ENCODE measurements around the gene PPP1R26.
"Not testable (repeated sequence)": the region's sequence is repeated elsewhere in the genome, so short reads cannot be mapped to it uniquely, and the experiment has no call there.

PPP1R26 gene

GRCh38 chr9:135450956-135451355 lies 28.6 kb upstream of the PPP1R26 start:
- H3K4me1 Mint-ChIP-seq (ENCODE audit: low read depth): no peaks in the 10 kb centered on the region
- H3K27me3 Mint-ChIP-seq: peaks cover 19% of the 10 kb centered on the region
- H3K9me3 Mint-ChIP-seq: no peaks in the 10 kb centered on the region
- no peaks in the 10 kb centered on the region for H3K36me3 Mint-ChIP-seq (ENCODE audit: low read depth)
- H3K27ac Mint-ChIP-seq: no peak overlapping the region
- H3K4me3 Mint-ChIP-seq: no peak overlapping the region

GRCh38 chr9:135451909-135452308 lies 27.7 kb upstream of the PPP1R26 start:
- not testable (repeated sequence) for H3K4me1 Mint-ChIP-seq (ENCODE audit: low read depth); H3K27ac Mint-ChIP-seq; H3K4me3 Mint-ChIP-seq; H3K36me3 Mint-ChIP-seq (ENCODE audit: low read depth); H3K9me3 Mint-ChIP-seq
- peaks cover 20% of the 10 kb centered on the region for H3K27me3 Mint-ChIP-seq

GRCh38 chr9:135454737-135455136 lies 24.8 kb upstream of the PPP1R26 start:
- Mint-ChIP-seq H3K27ac (no peak overlapping the region), H3K36me3 (ENCODE audit: low read depth) (no peaks in the 10 kb centered on the region), H3K4me1 (ENCODE audit: low read depth) (no peaks in the 10 kb centered on the region), H3K4me3 (no peak overlapping the region), H3K9me3 (no peaks in the 10 kb centered on the region), H3K27me3 (peaks cover 22% of the 10 kb centered on the region)

- Mint-ChIP-seq H3K27me3 (peaks cover 25% of the 10 kb centered on the region), H3K36me3 (ENCODE audit: low read depth) (no peaks in the 10 kb centered on the region), H3K4me3 (no peak overlapping the region), H3K9me3 (no peaks in the 10 kb centered on the region), H3K27ac (no peak overlapping the region), H3K4me1 (ENCODE audit: low read depth) (no peaks in the 10 kb centered on the region)
Observed at GRCh38 chr9:135455401-135456030, 24.1 kb upstream of the PPP1R26 start.

DNA sequence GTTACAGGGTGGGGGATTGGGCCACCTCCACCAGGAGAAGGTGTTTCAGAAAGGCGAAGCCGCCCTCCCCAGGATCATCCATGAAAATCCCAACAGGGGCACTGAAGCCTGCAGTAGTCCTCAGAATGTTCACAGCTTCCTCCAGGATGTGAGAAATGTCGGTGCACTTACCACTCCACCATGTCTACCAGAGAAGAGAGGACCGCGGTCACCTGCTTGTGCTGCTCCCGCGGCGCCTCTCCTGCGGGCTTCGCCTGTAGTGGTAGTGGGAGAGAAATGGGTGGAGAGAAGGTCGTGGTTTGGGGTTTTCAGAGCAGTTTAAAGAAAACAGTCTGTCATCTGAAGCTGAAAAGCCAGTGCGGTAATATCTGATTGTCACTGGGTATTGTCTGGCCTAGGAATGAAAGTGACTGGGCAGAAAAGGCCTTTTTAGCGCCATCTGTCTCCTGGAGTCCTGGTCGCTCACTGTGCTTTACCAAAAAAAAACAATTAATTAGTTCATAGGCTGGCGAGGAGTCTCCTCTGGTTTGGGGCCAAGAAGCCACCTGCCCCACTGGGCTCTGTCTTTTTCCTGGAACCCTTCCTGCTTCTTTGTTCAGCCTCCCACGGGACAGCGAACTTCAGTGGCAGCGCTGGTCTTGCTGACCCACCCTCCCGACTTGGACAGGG lies 23.0 kb upstream of the PPP1R26 start:
- Mint-ChIP-seq H3K27me3 (peaks cover 34% of the 10 kb centered on the region), H3K36me3 (ENCODE audit: low read depth) (no peaks in the 10 kb centered on the region), H3K4me3 (no peak overlapping the region), H3K9me3 (no peaks in the 10 kb centered on the region), H3K27ac (no peak overlapping the region), H3K4me1 (ENCODE audit: low read depth) (no peaks in the 10 kb centered on the region)

DNA sequence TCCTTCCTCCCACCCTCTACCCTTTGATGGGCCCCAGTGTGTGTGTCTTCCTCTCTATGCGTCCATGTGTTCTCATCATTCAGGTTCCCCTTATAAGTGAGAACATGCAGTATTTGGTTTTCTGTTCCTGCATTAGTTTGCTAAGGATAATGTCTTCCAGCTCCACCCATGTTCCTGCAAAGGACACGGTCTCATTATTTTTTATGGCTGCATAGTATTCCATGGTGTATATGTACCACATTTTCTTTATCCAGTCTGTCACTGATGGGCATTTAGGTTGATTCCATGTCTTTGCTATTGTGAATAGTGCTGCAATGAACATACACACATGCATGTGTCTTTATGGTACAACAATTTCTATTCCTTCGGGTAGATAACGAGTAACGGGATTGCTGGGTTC lies 21.1 kb upstream of the PPP1R26 start:
- not testable (repeated sequence) for H3K9me3 Mint-ChIP-seq; H3K4me3 Mint-ChIP-seq; H3K27ac Mint-ChIP-seq; H3K36me3 Mint-ChIP-seq (ENCODE audit: low read depth); H3K4me1 Mint-ChIP-seq (ENCODE audit: low read depth)
- peaks cover 35% of the 10 kb centered on the region for H3K27me3 Mint-ChIP-seq

- no peak overlapping the region for H3K27ac Mint-ChIP-seq
- peaks cover 34% of the 10 kb centered on the region for H3K27me3 Mint-ChIP-seq
- no peaks in the 10 kb centered on the region for H3K4me1 Mint-ChIP-seq (ENCODE audit: low read depth)
- H3K9me3 Mint-ChIP-seq: no peaks in the 10 kb centered on the region
- no peak overlapping the region for H3K4me3 Mint-ChIP-seq
- H3K36me3 Mint-ChIP-seq (ENCODE audit: low read depth): no peaks in the 10 kb centered on the region
Observed at GRCh38 chr9:135461936-135462335, 17.6 kb upstream of the PPP1R26 start.

DNA sequence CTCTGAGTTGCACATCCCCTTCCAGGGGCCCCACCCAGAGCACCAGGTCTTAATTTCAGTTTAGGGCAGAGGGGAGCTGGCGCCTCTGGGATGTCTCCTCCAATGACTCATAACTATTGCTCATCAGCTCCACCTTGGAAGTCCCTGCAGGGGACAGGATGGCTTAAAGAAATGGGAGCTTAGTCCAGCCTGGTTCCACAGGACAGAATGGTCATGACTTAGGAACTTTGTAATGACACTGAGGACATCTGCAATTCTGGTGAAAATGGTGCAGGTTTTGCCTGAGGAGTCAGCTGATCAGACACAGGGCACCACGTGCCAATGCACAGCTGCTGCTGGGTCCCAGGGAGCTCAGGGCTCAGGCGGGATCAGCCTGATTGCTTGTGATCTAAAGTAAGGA lies 16.4 kb upstream of the PPP1R26 start:
- H3K4me1 Mint-ChIP-seq (ENCODE audit: low read depth): no peaks in the 10 kb centered on the region
- no peak overlapping the region for H3K27ac Mint-ChIP-seq
- H3K27me3 Mint-ChIP-seq: peaks cover 38% of the 10 kb centered on the region
- no peak overlapping the region for H3K4me3 Mint-ChIP-seq
- H3K9me3 Mint-ChIP-seq: no peaks in the 10 kb centered on the region
- H3K36me3 Mint-ChIP-seq (ENCODE audit: low read depth): no peaks in the 10 kb centered on the region

- Mint-ChIP-seq H3K4me1 (ENCODE audit: low read depth) (peaks cover 6% of the 10 kb centered on the region), H3K27me3 (peaks cover 39% of the 10 kb centered on the region), H3K4me3 (no peak overlapping the region), H3K9me3 (no peaks in the 10 kb centered on the region), H3K27ac (no peak overlapping the region), H3K36me3 (ENCODE audit: low read depth) (no peaks in the 10 kb centered on the region)
Observed at GRCh38 chr9:135464181-135464580, 15.4 kb upstream of the PPP1R26 start.

DNA sequence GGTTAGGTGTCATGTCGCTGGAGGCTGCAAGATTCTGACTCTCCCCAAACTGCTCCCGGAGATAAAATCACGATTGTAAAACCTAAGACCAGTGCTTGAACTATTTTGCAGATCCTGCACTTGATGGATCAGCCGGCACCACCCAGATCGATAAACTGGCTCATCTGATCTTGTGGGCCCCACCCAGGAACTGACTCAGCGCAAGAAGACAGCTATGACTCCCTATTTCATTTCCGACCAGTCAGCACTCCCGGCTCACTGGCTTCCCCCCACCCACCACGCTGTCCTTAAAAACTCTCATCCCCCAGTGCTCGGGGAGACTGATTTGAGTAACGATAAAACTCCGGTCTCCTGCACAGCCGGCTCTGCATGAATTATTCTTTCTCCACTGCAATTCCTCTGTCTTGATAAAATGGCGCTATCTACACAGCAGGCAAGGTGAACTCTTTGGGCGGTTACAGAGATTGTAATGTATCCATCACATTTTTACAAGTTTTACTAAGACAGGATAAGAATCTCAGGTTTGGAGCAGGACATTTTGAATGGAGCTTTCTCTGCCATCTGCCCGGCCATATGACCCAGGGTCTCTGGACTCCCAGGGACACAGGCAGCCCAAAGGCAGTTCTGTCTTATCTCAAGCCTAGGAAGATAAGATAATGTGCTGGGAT lies 10.6 kb upstream of the PPP1R26 start:
- Mint-ChIP-seq H3K27me3 (peaks cover 40% of the 10 kb centered on the region), H3K9me3 (no peaks in the 10 kb centered on the region)

DNA sequence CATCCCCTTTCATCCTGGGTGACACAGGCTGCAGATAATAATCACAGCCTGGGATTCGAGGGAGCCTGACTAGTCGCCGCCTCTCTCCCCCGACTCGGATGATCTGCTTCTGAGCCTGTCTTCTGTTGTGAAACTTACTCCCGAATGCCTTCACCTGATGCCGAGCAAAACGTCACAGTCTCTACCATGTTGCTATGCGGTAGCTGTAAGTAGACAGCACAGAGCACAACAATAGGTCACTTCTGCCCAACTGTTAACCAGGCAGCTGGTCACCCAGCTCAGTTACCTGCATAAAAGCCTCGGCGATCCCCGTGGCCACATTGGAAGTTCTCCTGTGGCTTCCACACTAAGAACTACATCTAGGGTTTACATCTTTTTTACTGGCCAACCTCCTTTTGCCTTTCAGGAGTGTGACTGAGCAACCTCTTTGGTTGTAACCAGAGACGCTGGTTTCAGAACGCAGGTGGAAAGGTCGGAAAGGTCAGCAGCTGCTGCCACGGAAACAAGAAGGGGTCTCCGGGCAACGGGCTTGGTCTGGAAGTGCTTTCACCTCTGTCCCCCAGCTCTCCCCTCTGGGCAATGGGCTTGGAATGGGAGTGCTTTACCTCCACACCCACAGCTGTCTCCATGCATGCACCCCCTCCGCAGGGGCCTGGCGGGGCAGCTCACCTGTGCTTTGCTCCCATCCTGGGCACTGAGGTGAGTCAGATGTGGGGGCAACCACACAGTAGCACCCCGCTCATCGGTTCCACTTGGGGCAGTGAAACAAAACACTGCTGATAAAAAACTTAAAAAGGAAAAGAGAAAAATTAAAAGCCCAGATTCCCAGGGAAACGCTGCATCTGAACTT lies 7.6 kb upstream of the PPP1R26 start:
- H3K4me3 Mint-ChIP-seq: no peak overlapping the region
- H3K4me1 Mint-ChIP-seq (ENCODE audit: low read depth): peaks cover 9% of the 10 kb centered on the region
- H3K9me3 Mint-ChIP-seq: no peaks in the 10 kb centered on the region
- H3K36me3 Mint-ChIP-seq (ENCODE audit: low read depth): no peaks in the 10 kb centered on the region
- H3K27ac Mint-ChIP-seq: no peak overlapping the region
- peaks cover 28% of the 10 kb centered on the region for H3K27me3 Mint-ChIP-seq

More for the DNA sequence above, 10.6 kb upstream of the PPP1R26 start:
- Mint-ChIP-seq H3K4me1 (ENCODE audit: low read depth) (peaks cover 9% of the 10 kb centered on the region), H3K27ac (no peak overlapping the region), H3K36me3 (ENCODE audit: low read depth) (no peaks in the 10 kb centered on the region), H3K4me3 (peak overlapping the region; percentile 30)

DNA sequence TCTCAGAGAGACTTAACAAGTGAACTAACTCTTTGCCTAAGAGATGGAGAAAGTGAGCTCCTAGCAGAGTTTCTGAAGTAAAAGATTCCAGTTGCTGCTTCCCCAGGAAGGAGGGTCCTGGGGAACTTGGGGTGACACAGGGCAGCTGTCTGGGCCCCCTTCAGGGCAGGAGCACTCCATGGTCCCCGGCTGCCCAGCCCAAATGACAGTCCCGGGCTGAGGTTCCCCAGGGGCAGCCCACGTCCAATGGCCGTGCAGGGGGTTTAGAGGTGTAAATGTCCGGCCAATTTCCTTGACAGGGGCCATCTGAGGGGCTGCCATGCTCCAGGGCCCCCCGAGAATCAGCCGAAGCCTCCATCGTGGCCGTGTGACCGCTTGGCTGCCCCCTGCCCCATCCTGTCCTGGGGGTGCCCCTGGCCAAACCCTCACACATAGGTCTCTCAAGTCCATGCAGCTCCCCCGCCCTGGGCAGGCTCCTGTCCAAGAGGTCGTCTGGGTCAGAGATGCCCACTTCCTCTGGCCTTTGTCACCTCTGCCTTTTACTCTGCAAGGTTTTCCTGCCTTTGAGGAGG lies 5.5 kb upstream of the PPP1R26 start:
- no peak overlapping the region for H3K27ac Mint-ChIP-seq
- no peak overlapping the region for H3K4me3 Mint-ChIP-seq
- H3K27me3 Mint-ChIP-seq: peaks cover 32% of the 10 kb centered on the region

GRCh38 chr9:135474915-135475314 lies 4.7 kb upstream of the PPP1R26 start:
- no peaks in the 10 kb centered on the region for H3K36me3 Mint-ChIP-seq (ENCODE audit: low read depth)
- H3K27me3 Mint-ChIP-seq: peaks cover 28% of the 10 kb centered on the region
- H3K27ac Mint-ChIP-seq: no peak overlapping the region
- H3K9me3 Mint-ChIP-seq: no peaks in the 10 kb centered on the region
- H3K4me3 Mint-ChIP-seq: no peak overlapping the region
- H3K4me1 Mint-ChIP-seq (ENCODE audit: low read depth): peaks cover 5% of the 10 kb centered on the region

More for the DNA sequence above, 5.5 kb upstream of the PPP1R26 start:
- Mint-ChIP-seq H3K36me3 (ENCODE audit: low read depth) (no peaks in the 10 kb centered on the region), H3K4me1 (ENCODE audit: low read depth) (peaks cover 9% of the 10 kb centered on the region), H3K9me3 (no peaks in the 10 kb centered on the region)

- H3K9me3 Mint-ChIP-seq: no peaks in the 10 kb centered on the region
- peaks cover 5% of the 10 kb centered on the region for H3K4me1 Mint-ChIP-seq (ENCODE audit: low read depth)
- no peak overlapping the region for H3K4me3 Mint-ChIP-seq
- no peaks in the 10 kb centered on the region for H3K36me3 Mint-ChIP-seq (ENCODE audit: low read depth)
- no peak overlapping the region for H3K27ac Mint-ChIP-seq
- H3K27me3 Mint-ChIP-seq: peaks cover 23% of the 10 kb centered on the region
Observed at GRCh38 chr9:135476561-135477355, 2.8 kb upstream of the PPP1R26 start.

Data from stimulated activated naive CD8-positive, alpha-beta T cell treated with anti-CD3 and anti-CD28 coated beads, Interleukin-15, Interleukin-2, amounts not matched to agents 100 ng/mL and 50 ng/mL, for 24 hours (primary cell).